ENCODE results near the gene KLHL13. TPM values are rescaled to one million over a fixed set of nuclear protein-coding genes. Genes with fewer than 3 reads are reported as not detected.
"Not testable (repeated sequence)": the region's sequence is repeated elsewhere in the genome, so short reads cannot be mapped to it uniquely, and the experiment has no call there.

Gene KLHL13
- total RNA-seq, 1 experiment from 2014 or later: 0.82 TPM

- no peaks in the 10 kb centered on the region for H3K27me3 ChIP-seq (ENCODE audit: control insufficient read depth, insufficient read depth, low read length)
- no peak overlapping the region for H3K4me3 ChIP-seq (ENCODE audit: low read depth in 2 of 2, low read length in 2 of 2)
- no peaks in the 10 kb centered on the region for H3K4me1 ChIP-seq (ENCODE audit: control insufficient read depth, insufficient read depth, low read length)
- TF ChIP-seq SIN3A (IDR thresholded peaks at IDR 0.05; ENCODE audit: borderline replicate concordance, insufficient read depth, low read depth, low read length) (no peak), TCF7L2 (IDR thresholded peaks at IDR 0.05; ENCODE audit: low read depth, low read length) (no peak), POLR2AphosphoS5 (IDR thresholded peaks at IDR 0.05; ENCODE audit: low read depth, low read length) (no peak), CTCF (IDR thresholded peaks at IDR 0.05) (no peak), REST (IDR thresholded peaks at IDR 0.05; ENCODE audit: insufficient read depth in 1 of 2, low read depth in 2 of 2, low read length in 1 of 2) (no peak)
- no peak overlapping the region for H3K27ac ChIP-seq (ENCODE audit: low read length)
- ATAC-seq (no peak), DNase-seq (ENCODE audit: low read depth, low spot score) (no peak)
- ChIA-PET POLR2A (no interaction called here), CTCF (no interaction called here)
- no TSS peak for BruUV-seq (replicated peaks)
- in situ Hi-C loops (cut with HindIII; ENCODE audit: low pct_unique_long_range_greater_than_20kb, low sequenced_read_pairs) (no loop called here), intact Hi-C loops (cut with micrococcal nuclease; ENCODE audit: unreplicated experiment) (no loop called here)
- H3K36me3 ChIP-seq (ENCODE audit: control insufficient read depth, insufficient read depth, low read length): no peaks in the 10 kb centered on the region
- H3K9me3 ChIP-seq (ENCODE audit: control insufficient read depth, insufficient read depth, low read depth, low read length): no peaks in the 10 kb centered on the region
Measured at GRCh38 chrX:117959045-117959444, 157.6 kb downstream of the KLHL13 start.

- ChIA-PET POLR2A (no interaction called here), CTCF (no interaction called here)
- H3K4me3 ChIP-seq (ENCODE audit: low read depth in 2 of 2, low read length in 2 of 2): no peak overlapping the region
- intact Hi-C loops (cut with micrococcal nuclease; ENCODE audit: unreplicated experiment) (no loop called here), in situ Hi-C loops (cut with HindIII; ENCODE audit: low pct_unique_long_range_greater_than_20kb, low sequenced_read_pairs) (no loop called here)
- H3K4me1 ChIP-seq (ENCODE audit: control insufficient read depth, insufficient read depth, low read length): no peaks in the 10 kb centered on the region
- TF ChIP-seq REST (IDR thresholded peaks at IDR 0.05; ENCODE audit: insufficient read depth in 1 of 2, low read depth in 2 of 2, low read length in 1 of 2) (no peak), CTCF (IDR thresholded peaks at IDR 0.05) (no peak), TCF7L2 (IDR thresholded peaks at IDR 0.05; ENCODE audit: low read depth, low read length) (no peak), POLR2AphosphoS5 (IDR thresholded peaks at IDR 0.05; ENCODE audit: low read depth, low read length) (no peak), SIN3A (IDR thresholded peaks at IDR 0.05; ENCODE audit: borderline replicate concordance, insufficient read depth, low read depth, low read length) (no peak)
- ATAC-seq (no peak), DNase-seq (ENCODE audit: low read depth, low spot score) (no peak)
- H3K27ac ChIP-seq (ENCODE audit: low read length): no peak overlapping the region
- BruUV-seq (replicated peaks): no TSS peak
- H3K27me3 ChIP-seq (ENCODE audit: control insufficient read depth, insufficient read depth, low read length): no peaks in the 10 kb centered on the region
- H3K36me3 ChIP-seq (ENCODE audit: control insufficient read depth, insufficient read depth, low read length): no peaks in the 10 kb centered on the region
- no peaks in the 10 kb centered on the region for H3K9me3 ChIP-seq (ENCODE audit: control insufficient read depth, insufficient read depth, low read depth, low read length)
Measured at GRCh38 chrX:117957128-117957527, 159.5 kb downstream of the KLHL13 start.

GRCh38 chrX:117939296-117939695 lies 177.3 kb downstream of the KLHL13 start:
- POLR2A ChIA-PET; H3K9me3 ChIP-seq (ENCODE audit: control insufficient read depth, insufficient read depth, low read depth, low read length); CTCF ChIA-PET; H3K4me3 ChIP-seq (ENCODE audit: low read depth in 2 of 2, low read length in 2 of 2); H3K36me3 ChIP-seq (ENCODE audit: control insufficient read depth, insufficient read depth, low read length); intact Hi-C loops (cut with micrococcal nuclease; ENCODE audit: unreplicated experiment); H3K27me3 ChIP-seq (ENCODE audit: control insufficient read depth, insufficient read depth, low read length); DNase-seq (ENCODE audit: low read depth, low spot score); BruUV-seq (replicated peaks); in situ Hi-C loops (cut with HindIII; ENCODE audit: low pct_unique_long_range_greater_than_20kb, low sequenced_read_pairs); H3K27ac ChIP-seq (ENCODE audit: low read length); H3K4me1 ChIP-seq (ENCODE audit: control insufficient read depth, insufficient read depth, low read length); ATAC-seq: not testable (repeated sequence)
